ENCODE measurements around the gene ST13.
"Not testable (repeated sequence)": the region's sequence is repeated elsewhere in the genome, so short reads cannot be mapped to it uniquely, and the experiment has no call there.

DNA sequence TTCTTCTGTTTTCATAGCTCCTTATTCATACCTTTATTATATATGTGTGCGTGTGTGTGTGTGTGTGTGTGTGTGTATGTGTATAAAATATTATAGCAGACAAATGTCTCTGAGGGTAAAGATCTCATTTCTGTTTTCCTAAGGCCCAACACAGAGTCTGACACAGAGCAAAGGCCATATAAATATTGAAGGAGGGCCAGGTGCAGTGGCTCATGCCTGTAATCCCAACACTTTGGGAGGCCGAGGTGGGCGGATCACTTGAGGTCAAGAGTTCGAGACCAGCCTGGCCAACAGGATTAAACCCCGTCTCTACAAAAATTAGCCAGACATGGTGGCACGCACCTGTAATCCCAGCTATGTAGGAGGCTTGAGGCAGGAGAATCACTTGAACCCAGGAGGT lies 11.9 kb upstream of the ST13 start:
- TF ChIP-seq, protein P1, sequence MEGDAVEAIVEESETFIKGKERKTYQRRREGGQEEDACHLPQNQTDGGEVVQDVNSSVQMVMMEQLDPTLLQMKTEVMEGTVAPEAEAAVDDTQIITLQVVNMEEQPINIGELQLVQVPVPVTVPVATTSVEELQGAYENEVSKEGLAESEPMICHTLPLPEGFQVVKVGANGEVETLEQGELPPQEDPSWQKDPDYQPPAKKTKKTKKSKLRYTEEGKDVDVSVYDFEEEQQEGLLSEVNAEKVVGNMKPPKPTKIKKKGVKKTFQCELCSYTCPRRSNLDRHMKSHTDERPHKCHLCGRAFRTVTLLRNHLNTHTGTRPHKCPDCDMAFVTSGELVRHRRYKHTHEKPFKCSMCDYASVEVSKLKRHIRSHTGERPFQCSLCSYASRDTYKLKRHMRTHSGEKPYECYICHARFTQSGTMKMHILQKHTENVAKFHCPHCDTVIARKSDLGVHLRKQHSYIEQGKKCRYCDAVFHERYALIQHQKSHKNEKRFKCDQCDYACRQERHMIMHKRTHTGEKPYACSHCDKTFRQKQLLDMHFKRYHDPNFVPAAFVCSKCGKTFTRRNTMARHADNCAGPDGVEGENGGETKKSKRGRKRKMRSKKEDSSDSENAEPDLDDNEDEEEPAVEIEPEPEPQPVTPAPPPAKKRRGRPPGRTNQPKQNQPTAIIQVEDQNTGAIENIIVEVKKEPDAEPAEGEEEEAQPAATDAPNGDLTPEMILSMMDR (IDR thresholded peaks at IDR 0.05; ENCODE audit: low read depth, low read length): not testable (repeated sequence)
- TF ChIP-seq EZH2phosphoT487 (IDR thresholded peaks at IDR 0.05; ENCODE audit: low read depth): not testable (repeated sequence)
